GM19324 (cell line): Measurements from ENCODE around the gene GPR141.

Experiments used
- ATAC-seq: cut with Tn5 transposase; IDR thresholded peaks from one replicate; pipeline ENCODE4 v1.9.1; 2021; ENCODE audit warnings: mild to moderate bottlenecking, moderate library complexity; ENCODE audit not compliant: unreplicated experiment, low FRiP score

Gene GPR141, protein sequence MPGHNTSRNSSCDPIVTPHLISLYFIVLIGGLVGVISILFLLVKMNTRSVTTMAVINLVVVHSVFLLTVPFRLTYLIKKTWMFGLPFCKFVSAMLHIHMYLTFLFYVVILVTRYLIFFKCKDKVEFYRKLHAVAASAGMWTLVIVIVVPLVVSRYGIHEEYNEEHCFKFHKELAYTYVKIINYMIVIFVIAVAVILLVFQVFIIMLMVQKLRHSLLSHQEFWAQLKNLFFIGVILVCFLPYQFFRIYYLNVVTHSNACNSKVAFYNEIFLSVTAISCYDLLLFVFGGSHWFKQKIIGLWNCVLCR

DNA sequence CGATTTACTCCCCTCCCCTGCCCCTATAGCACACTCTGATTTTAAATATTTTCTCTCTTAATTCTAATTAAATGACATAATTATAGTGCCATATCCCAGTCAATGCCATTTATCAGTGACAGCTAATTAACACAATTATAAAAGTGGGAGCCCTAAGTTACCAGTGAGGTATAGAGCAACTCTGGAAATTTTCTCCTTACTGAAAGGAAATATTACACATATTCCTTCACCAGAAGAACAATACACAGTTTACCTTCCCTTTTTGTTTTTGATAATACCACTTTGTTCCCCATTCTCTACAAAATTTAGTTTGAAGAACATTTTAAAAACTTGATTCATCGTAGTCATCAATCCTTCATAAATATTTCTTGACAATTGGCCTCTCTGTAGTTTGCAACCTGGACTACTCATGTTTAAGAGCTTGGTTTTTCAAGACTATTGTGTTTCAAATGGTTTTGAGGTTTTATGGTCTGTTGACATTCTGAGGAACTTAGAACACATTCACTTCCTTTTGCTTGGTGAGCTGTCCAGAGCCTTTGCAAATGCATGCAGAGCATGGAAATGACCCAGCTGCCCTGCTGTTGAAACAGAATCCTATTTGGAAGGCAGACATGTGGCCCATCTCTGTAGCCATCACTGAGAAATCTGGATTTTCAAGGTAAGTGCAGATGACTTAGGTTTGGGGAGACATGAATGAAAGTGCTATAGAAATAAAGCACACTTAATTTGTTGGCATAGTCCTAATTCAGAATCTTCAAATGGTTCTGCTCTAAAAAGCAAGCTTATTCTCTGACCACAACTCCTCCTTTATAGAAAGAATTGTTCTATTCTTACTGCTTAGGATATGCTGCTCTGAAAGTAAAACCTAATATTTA lies at the start of gene GPR141:
GPR141 (plus strand) TSS at position 521 of the 875 bp plus-strand sequence. CDS start 56,628 bp downstream, outside the sequence.
- peak; percentile 82 for ATAC-seq

DNA sequence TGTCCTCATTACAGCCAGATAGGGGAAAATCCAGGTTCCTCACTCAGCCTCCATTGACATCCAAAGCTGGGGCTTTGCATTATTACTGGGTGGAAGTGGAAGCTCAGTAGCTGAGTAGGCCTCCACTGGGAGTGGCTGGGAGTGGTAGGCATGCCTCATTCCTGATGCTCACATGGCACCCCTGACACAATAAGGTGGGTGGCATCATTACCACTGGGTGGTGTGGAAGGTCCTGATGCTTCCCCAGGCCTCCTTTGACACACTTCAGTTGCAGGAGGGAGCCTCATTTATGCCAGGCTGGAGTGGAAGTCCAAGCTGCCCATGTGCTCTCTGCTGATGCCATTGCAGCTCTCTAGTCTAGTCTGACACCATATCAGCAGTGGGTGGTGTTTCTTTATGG lies 48.2 kb upstream of the GPR141 start:
- ATAC-seq: no peak

DNA sequence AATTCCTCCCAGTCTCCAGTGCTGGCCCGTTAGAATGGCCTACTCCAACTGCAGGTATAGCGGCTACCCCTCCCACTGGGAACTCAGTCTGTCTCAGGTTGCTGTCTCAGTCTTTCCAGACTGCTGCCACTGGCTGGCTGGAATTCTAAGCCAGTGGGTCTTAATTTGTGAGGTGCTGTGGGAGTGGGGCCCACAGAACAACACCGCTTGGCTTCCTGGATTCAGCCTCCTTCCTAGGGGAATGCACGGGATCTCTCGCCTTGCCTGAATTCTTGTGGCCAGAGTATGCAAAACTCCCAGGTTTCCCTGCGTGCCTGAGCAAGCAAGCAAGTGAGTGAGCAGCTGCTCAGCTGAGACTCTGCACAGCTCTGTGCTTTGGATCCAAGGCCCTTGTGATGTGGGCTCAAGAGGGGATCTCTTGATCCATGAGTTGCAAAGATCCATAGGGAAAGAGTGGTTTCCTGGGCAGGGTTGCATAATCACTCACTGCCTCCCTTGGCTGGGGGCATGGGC lies 41.5 kb upstream of the GPR141 start:
- no peak for ATAC-seq

DNA sequence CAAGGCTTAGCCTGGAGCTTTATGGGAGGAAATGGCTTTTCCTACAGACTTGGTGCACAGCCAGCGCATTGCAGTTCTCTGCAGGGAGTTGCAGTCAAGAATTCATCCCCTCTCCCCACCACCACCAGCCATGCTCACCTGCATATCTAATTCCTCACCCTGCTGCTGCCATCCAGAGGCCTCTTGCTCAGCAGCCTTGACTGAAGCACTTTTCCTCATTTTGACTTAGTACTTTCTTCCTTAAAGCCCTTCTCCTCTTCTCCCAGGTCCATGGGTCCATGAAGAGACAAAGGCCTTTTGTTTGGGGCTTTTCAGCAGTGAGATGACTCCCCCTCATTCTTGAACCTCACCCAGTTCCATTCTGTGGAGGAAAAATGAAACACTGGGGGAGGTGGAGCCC lies 39.7 kb upstream of the GPR141 start:
- ATAC-seq: no peak

DNA sequence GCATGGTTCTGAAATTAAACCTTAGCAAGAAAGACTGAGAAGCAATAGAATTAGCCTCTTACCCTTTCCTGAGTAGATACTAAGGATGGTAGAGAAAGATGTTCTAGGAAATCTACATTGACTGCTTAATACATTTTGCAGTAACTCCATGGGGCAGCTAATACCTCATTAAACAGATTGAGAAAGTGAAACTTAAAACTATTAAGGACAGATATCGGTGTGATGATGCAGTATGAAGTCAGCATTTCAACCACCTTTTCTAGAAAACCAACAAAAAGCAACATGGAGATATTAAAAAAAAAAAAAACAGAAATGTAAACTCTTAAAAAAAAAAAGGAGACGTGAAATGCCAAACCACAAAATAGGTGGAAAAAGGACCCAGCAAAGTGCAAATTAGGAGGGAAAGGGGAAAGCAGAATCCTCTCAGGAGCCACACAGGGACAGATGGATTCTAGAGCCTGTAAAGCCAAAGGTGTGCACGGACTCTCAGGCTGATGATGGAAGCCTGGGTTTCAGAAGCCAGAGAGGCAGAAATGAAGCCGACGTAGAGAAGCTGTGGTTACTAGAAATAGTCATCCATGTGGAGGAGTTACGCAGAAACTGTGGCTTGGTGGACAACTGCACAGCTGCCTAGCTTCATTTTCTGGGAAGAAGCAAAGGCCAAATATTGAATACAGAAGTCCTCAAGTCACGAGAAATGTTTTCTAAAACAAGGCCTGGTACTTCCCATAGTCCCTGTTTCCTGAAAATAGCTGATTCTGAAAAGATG lies 38.1 kb upstream of the GPR141 start:
- ATAC-seq: no peak

DNA sequence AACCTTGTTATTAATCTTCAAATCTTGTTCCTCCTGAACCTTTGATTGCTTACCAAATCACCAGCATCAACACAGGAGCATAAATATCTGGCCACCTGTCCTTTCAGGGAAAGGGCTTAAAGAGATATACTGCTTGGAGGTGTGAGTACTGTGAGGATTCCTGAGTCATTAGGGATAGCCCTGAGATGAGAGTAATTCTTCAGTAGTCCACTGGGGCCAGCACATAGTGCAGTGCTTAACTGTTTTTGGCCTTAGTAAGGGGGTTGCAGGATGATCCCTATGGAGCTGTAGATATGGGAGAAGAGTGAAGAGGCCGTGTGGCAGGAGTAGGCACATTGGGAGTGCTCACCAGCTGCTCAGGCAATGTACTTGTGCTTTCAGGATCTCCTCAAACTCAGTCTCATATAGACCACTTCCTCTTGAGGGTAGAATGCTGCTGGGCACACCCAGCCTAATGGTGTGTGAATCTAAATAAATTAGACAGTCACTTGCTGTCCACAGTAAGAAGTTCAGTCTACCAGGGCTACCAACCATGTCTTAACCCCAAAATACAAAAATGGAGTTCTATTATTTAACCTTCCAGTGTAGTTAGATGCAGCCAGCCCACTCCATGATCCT lies 26.5 kb upstream of the GPR141 start:
- ATAC-seq: no peak

DNA sequence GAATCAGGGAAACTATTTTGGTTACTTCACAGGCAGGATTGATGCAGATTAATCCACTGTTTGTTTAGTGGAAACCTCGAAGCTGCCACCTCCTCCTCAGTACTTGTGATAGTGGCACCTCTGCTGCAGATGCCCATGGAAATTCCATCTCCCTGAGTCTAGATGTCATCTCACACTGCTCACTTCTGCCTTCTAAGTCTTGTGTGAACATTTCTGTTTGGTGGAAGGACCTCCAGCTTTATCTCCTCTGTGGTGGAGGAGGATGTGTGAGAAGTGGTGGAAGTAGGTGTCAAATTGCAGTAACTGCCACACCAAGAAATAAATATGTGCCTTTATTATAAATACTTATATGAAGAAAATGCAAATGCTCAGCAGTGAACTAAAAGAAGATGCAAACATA lies 25.8 kb upstream of the GPR141 start:
- no peak for ATAC-seq

DNA sequence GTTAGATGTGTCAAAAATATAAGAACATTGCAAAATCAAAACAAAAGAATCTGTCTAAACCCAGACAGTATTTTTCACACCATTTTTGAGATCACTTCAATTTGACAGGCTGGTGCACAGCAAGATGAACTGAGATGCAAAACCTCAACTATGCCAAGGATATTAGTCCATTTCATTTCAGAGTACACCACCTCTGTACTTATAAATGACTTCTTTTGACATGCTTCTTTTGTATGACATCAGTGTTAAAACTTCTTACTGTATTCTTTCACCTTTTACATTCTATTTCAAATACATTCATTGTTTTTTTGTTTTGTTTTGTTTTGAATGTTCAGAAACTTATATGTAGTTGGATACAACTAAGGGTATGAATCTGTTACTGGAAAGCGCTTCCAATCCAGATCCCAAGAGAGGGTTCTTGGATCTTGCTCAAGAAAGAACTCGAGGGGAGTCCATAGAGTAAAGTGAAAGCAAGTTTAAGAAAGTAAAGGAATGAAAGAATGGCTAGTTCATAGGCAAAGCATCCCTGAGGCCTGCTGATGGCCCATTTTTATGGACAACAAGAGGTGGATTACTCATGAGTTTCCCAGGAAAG lies 23.5 kb upstream of the GPR141 start:
- ATAC-seq: no peak

DNA sequence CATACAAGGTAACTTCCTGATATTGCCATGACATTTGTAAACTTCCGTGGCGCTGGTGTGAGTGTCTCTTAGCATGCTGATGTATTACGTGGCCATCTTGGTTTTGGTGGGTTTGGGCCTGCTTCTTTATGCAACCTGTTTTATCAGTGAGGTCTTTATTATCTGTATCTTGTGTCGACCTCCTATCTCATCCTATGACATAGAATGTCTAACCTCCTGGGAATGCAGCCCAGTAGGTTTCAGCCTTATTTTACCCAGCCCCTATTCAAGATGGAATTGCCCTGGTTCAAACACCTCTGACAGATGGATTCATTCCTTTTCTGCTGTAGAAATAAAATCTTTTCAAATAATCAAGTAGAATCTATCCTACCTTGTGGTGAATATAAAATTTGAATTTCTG lies 23.0 kb upstream of the GPR141 start:
- ATAC-seq: no peak

DNA sequence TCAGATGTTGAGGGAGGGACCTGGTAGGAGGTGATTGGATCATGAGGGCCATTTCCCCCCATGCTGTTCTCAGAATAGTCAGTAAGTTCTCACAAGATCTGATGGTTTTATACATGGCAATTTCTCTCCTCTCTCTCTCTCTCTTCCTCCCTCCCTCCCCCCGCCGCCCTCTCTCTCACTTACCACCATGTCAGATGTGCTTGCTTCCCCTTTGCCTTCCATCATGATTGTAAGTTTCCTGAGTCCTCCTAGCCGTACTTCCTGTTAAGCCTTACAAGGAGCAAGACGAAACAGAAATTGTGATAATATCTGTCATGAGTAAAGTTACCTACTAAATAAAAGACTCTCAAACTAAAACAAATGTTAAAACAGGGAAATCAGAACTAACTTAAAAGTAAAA lies 19.9 kb upstream of the GPR141 start:
- ATAC-seq: no peak

DNA sequence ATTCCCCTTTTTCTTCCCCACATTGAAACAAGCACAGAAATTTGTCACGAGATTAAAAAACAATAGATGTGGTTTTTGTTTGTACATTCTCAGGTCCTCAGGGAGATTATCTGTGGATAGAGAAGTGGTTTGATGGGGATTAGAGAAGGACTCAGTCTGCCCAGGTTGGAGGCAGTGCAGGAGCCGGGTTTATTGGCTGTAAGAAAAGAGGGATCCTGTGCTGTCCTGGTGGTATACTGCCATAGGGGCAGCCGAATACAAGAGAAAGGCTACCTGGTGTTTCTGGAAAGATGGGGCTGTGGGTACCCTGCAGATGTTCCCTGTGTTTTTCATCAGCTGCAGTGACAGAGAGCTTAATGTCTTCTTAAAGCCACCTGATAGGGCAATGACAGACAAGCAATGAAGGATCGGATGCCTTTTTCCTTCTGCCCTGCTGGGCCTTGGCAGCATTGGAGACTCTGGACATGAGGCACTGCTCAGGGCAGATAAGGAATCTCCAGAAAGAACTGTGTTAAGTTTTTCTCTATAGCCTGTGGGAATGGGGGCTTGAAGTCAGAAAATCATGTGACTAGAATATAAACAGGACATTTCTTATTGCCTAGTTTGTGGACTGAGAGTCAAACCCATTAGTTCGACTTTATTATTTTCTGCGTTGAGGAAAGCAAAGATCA lies 18.1 kb upstream of the GPR141 start:
- no peak for ATAC-seq

DNA sequence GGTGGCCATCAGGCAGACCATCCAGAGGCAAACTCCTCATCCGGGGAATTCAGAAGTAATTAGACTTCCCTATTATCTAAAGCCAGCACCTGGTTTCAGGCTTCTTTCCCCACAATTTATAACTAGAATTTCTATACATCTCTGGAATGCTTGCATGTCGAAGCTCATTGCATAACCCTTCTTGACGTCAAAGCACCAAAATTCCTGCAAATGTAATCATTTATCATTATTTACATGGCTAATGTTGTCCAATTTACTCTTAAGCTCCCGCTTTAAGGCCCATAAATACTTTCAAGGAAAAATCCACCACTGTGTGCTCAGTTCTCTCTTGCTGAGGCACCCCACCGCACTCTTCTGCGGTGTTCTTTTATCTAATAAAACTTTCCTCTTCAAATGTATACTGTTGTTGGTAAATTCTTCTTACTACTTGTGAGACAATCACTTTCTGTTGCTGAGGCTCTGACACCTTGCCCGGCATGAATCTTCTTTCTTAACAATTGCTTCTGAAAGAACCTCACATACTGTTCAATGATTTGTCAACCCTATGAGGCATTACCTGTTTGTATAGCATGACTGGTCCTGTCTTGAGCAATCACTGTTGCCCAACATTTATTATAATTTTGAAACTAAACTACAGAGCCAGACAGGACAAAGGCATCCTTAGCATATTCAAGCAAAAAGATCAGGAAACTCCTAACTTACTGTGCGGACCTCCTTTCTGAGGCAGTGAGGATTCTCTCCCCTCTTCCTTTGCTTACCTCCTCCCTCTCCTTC lies 17.4 kb upstream of the GPR141 start:
- no peak for ATAC-seq

DNA sequence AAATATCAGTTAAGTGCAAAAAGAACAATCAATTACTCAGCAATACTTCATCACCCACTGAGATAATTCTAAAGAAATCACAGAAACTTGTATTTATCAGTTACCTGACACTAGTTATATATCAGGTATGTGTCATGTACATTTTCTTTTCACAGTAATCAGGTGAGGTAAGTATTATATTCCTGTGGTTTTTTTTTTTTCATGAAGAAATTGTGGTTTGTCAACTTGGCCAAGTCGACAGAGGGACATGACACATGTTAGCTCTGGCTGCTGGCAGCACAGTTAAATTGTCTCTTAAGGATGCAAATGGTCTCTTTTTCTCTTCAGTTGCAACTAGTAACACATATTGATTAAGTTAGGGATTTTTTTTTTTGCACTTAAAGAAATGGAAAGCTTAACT lies 13.7 kb upstream of the GPR141 start:
- ATAC-seq: no peak

DNA sequence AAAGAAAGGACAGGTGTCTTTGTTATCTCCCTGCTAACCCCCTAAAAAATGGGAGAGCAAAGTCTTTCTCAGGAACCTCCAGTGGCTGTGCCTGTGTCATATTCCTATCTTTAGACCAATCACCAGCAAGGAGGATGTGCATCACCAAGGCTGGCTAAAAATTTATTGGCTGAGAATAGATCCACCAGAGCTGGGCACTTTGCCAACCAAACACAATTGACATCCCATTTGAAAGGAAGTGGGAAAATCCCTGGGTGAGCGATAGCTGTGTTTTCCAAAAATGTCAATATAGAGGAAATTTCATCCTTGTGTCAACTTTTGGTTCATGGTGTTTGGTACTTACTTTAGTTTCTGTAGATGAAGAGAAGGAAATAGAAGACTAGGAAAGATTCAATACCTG lies 13.1 kb upstream of the GPR141 start:
- ATAC-seq: no peak

DNA sequence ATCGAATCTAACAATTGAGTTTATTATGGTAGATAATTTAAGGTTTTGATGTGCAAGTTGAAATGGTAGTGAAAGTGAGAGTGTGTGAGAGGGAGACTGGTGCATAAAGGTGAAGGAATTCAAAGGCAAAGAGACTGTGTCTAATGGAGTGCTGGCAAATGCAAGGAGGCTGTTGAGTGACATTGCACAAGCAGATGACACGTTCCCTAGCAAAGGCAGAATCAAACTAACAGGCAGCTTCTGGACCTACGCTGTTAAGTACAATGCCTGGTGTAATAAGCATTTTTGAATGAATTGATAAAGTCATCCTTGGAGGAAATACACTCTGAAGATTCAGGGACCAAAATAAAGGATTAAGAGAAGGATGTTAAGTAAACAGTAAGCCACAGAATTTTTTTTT lies 11.7 kb upstream of the GPR141 start:
- ATAC-seq: no peak

DNA sequence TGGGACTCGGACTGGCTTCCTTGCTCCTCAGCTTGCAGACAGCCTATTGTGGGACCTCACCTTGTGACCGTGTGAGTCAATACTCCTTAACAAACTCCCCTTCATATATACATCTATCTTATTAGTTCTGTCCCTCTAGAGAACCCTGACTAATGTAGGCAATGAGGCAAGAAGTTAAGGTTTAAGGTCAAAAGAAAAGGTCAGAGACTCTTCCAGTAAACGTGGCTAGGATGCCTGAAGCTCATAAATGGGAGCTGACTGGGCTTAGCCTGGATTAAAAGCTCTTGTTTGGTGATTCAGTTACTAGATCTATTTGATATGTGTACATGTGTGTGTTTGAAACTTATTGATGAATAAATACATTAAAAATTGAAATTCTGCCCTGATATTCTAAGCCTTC lies 10.6 kb upstream of the GPR141 start:
- ATAC-seq: no peak

DNA sequence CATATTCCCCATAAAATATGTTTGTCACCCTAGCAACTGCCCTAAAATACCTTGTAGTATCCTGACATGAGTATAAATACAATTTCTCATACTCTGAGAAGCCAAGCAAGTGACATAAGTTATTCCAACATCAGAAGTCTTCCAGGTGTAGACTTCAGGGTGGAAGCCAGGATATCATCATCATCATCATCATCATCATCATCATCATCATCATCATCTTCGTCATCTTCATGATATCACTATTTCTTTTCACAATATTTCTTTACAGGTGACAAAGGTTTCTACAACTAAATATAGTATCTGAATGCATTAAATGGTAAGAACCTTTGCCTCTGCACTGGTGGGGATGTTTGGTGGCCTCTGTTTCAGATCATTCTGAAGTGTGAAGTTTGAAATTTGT lies 10.0 kb upstream of the GPR141 start:
- ATAC-seq: no peak

DNA sequence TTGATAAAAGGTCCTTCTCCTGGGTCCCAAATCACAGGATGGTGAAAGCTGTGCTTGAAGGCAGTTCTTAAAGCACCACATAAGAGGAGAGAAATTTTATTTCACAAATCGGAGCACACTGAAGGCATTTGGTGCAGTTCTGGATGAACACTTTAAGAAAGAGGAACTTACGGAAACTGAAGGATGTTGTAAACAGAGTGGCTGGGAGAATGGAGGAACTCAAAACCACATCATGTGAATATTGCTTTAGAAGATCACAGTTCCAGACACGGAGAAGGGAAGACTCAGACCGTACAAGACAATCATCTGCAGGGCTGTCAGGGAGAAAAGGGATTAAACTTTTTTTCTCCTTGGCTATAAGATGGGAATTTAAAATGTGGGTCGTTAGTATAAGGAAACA lies 9.0 kb upstream of the GPR141 start:
- no peak for ATAC-seq

DNA sequence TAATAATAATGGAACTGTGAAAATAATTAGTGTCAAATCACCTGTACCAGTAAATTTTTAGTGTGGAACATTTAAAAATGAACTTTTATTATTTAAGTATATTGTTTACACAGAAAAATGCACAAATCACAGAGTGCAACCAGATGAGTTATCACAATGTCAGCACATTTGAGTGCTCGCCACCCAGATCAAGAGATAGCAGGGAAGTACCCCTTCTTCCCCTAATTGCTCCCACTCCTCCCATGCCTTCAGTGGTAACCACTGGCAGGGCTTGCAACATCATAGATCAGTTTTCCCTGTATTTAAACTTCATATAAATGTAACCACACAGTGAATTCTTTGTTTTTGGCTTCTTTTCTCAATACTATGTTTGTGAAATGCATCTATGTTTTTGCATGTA lies 7.8 kb upstream of the GPR141 start:
- ATAC-seq: no peak
